ENCODE results near the gene ATXN7L2.
"Not testable (repeated sequence)": the region's sequence is repeated elsewhere in the genome, so short reads cannot be mapped to it uniquely, and the experiment has no call there.

Gene ATXN7L2

GRCh38 chr1:109472779-109473178 is 10.9 kb upstream of the ATXN7L2 start:
- peaks cover 41% of the 10 kb centered on the region for H3K27me3 ChIP-seq (replicated peaks; ENCODE audit: insufficient read depth, low read length)

GRCh38 chr1:109473284-109474057 is 10.2 kb upstream of the ATXN7L2 start:
- DNase-seq; H3K4me3 ChIP-seq (ENCODE audit: low read length): not testable (repeated sequence)
- H3K27me3 ChIP-seq (replicated peaks; ENCODE audit: insufficient read depth, low read length): peaks cover 40% of the 10 kb centered on the region

More at GRCh38 chr1:109472779-109473178, 10.9 kb upstream of the ATXN7L2 start:
- H3K36me3 ChIP-seq (replicated peaks; ENCODE audit: insufficient read depth, low read length): no peaks in the 10 kb centered on the region
- H3K9ac ChIP-seq (ENCODE audit: low read length): no peak overlapping the region
- DNase-seq: no peak
- no peaks in the 10 kb centered on the region for H4K20me1 ChIP-seq (ENCODE audit: insufficient read depth, low read length)
- no peaks in the 10 kb centered on the region for H3K9me3 ChIP-seq (replicated peaks; ENCODE audit: insufficient read depth, low read length)
- no peak overlapping the region for H2AFZ ChIP-seq (ENCODE audit: low read length)
- H3K79me2 ChIP-seq (ENCODE audit: low read length): no peaks in the 10 kb centered on the region
- no peak overlapping the region for H3K4me2 ChIP-seq (ENCODE audit: low read depth, low read length)
- TF ChIP-seq EZH2 (optimal IDR thresholded peaks at IDR 0.05; ENCODE audit: low read depth, low read length) (no peak), CTCF (IDR thresholded peaks at IDR 0.05; ENCODE audit: low read length) (no peak), EZH2phosphoT487 (IDR thresholded peaks at IDR 0.05; ENCODE audit: low read length) (no peak)
- H3K9me2 ChIP-seq (replicated peaks; ENCODE audit: insufficient read depth, low read length): no peaks in the 10 kb centered on the region
- H3F3A ChIP-seq (ENCODE audit: insufficient read depth, low read length): no peaks in the 10 kb centered on the region
- H3K4me3 ChIP-seq (ENCODE audit: low read length): no peak overlapping the region
- no peak overlapping the region for H3K27ac ChIP-seq (ENCODE audit: low read length)
- H3K4me1 ChIP-seq (ENCODE audit: low read length): no peaks in the 10 kb centered on the region

GRCh38 chr1:109474697-109475096 is 9.0 kb upstream of the ATXN7L2 start:
- Histone ChIP-seq H3K36me3 (replicated peaks; ENCODE audit: insufficient read depth, low read length) (no peaks in the 10 kb centered on the region), H4K20me1 (ENCODE audit: insufficient read depth, low read length) (no peaks in the 10 kb centered on the region), H3K9me3 (replicated peaks; ENCODE audit: insufficient read depth, low read length) (no peaks in the 10 kb centered on the region), H3F3A (ENCODE audit: insufficient read depth, low read length) (no peaks in the 10 kb centered on the region), H3K27me3 (replicated peaks; ENCODE audit: insufficient read depth, low read length) (peaks cover 33% of the 10 kb centered on the region), H3K4me1 (ENCODE audit: low read length) (no peaks in the 10 kb centered on the region), H3K27ac (ENCODE audit: low read length) (no peak overlapping the region), H3K9ac (ENCODE audit: low read length) (no peak overlapping the region), H2AFZ (ENCODE audit: low read length) (no peak overlapping the region), H3K4me3 (ENCODE audit: low read length) (no peak overlapping the region), H3K79me2 (ENCODE audit: low read length) (no peaks in the 10 kb centered on the region), H3K4me2 (ENCODE audit: low read depth, low read length) (no peak overlapping the region), H3K9me2 (replicated peaks; ENCODE audit: insufficient read depth, low read length) (no peaks in the 10 kb centered on the region)
- no peak for DNase-seq
- TF ChIP-seq EZH2 (optimal IDR thresholded peaks at IDR 0.05; ENCODE audit: low read depth, low read length): no peak
- TF ChIP-seq EZH2phosphoT487 (IDR thresholded peaks at IDR 0.05; ENCODE audit: low read length): no peak
- no peak for TF ChIP-seq CTCF (IDR thresholded peaks at IDR 0.05; ENCODE audit: low read length)

More at GRCh38 chr1:109473284-109474057, 10.2 kb upstream of the ATXN7L2 start:
- H3F3A ChIP-seq (ENCODE audit: insufficient read depth, low read length); H3K4me2 ChIP-seq (ENCODE audit: low read depth, low read length); H3K27ac ChIP-seq (ENCODE audit: low read length); H3K4me1 ChIP-seq (ENCODE audit: low read length); H3K79me2 ChIP-seq (ENCODE audit: low read length); H3K9me2 ChIP-seq (replicated peaks; ENCODE audit: insufficient read depth, low read length); H3K36me3 ChIP-seq (replicated peaks; ENCODE audit: insufficient read depth, low read length); H3K9me3 ChIP-seq (replicated peaks; ENCODE audit: insufficient read depth, low read length); H3K9ac ChIP-seq (ENCODE audit: low read length); H4K20me1 ChIP-seq (ENCODE audit: insufficient read depth, low read length); H2AFZ ChIP-seq (ENCODE audit: low read length): not testable (repeated sequence)

GRCh38 chr1:109475261-109475660 is 8.4 kb upstream of the ATXN7L2 start:
- Histone ChIP-seq H3K4me2 (ENCODE audit: low read depth, low read length) (no peak overlapping the region), H3K27me3 (replicated peaks; ENCODE audit: insufficient read depth, low read length) (peaks cover 30% of the 10 kb centered on the region)
- DNase-seq: no peak

More at GRCh38 chr1:109475261-109475660, 8.4 kb upstream of the ATXN7L2 start:
- Histone ChIP-seq H3K36me3 (replicated peaks; ENCODE audit: insufficient read depth, low read length) (no peaks in the 10 kb centered on the region), H3K9ac (ENCODE audit: low read length) (no peak overlapping the region), H3K27ac (ENCODE audit: low read length) (no peak overlapping the region), H3F3A (ENCODE audit: insufficient read depth, low read length) (no peaks in the 10 kb centered on the region), H3K9me2 (replicated peaks; ENCODE audit: insufficient read depth, low read length) (no peaks in the 10 kb centered on the region), H2AFZ (ENCODE audit: low read length) (no peak overlapping the region), H4K20me1 (ENCODE audit: insufficient read depth, low read length) (no peaks in the 10 kb centered on the region), H3K4me1 (ENCODE audit: low read length) (no peaks in the 10 kb centered on the region), H3K4me3 (ENCODE audit: low read length) (no peak overlapping the region), H3K79me2 (ENCODE audit: low read length) (no peaks in the 10 kb centered on the region), H3K9me3 (replicated peaks; ENCODE audit: insufficient read depth, low read length) (no peaks in the 10 kb centered on the region)
- TF ChIP-seq CTCF (IDR thresholded peaks at IDR 0.05; ENCODE audit: low read length) (no peak), EZH2phosphoT487 (IDR thresholded peaks at IDR 0.05; ENCODE audit: low read length) (no peak), EZH2 (optimal IDR thresholded peaks at IDR 0.05; ENCODE audit: low read depth, low read length) (no peak)

All from MM.1S (cell line).